NCI-H446 (cell line): ENCODE results near the gene CCDC127.

Source experiments
- DNase-seq, 2 experiments: peaks; one replicate each; lab custom pipeline; 2025; lab: John Stamatoyannopoulos, UW

Gene CCDC127

DNA sequence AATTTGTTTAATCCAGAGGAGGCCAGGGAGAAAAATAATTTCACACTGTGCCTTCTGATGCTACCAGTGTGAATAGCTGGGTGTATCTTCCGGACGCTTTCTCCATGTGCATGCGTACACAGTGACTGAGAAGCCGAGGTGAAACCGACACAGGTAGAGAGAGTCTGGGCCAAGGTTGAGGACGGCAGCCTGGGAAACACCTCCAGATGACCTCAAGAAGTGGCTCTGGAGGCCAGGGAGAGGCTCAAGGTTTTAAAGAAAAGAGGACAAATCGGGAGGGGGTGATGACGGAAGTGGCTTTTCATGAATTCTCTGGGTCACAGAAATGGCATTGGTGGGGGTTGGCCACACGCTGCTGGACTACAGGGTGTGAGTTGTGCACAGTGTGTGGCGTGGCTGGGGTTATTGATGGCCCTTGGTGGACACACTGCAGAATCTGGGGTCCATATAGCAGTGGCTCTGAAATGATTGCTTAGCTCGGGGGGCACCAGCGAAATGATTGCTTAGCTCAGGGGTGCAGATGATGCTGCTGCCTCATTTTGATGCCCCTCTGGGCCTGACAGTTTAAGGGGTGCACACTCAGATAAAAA is 60.7 kb downstream of the CCDC127 start:
- DNase-seq, result no peak

- DNase-seq, result no peak
Measured at GRCh38 chr5:156411-157072, 61.4 kb downstream of the CCDC127 start.

- DNase-seq, result no peak
Measured at GRCh38 chr5:155651-156410, 62.1 kb downstream of the CCDC127 start.

DNA sequence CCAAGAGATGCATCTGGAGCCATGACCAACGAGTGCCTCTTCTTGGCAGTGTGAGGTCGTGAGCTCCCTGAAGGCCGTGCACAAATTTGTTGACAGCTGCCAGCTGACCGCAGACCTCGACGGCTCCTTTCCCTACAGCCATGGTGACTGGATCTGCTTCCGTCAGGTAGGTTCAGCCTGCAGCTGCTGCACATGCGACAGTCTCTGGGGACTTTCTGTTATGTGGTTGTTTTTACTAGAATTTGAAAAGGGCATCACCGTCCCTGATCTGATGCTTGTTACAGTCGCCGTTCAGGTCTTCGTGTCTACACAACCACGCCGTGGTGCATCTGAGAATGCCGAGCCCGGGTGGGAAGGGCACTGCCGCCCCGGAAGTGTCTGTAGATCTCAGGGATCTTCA is 63.1 kb downstream of the CCDC127 start:
- no peak for DNase-seq

DNA sequence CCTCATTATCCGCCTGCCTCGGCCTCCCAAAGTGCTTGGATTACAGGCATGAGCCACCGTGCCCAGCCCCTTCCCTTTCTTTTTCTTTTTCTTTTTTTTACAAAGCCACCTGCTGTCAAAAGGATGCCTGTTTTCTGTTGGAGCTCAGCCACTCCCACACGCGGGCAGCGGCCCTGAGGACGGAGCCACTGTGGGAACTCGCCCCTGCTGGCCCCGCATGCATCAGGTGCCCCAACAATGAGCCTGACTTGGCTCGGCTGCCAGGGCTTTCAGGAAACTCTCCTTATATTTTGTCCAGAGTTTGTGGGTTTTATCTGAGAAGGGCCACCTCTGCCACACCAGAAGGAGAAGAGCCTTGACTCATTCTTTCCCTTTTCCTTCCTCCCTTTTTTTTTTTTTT is 63.7 kb downstream of the CCDC127 start:
- no peak for DNase-seq

DNA sequence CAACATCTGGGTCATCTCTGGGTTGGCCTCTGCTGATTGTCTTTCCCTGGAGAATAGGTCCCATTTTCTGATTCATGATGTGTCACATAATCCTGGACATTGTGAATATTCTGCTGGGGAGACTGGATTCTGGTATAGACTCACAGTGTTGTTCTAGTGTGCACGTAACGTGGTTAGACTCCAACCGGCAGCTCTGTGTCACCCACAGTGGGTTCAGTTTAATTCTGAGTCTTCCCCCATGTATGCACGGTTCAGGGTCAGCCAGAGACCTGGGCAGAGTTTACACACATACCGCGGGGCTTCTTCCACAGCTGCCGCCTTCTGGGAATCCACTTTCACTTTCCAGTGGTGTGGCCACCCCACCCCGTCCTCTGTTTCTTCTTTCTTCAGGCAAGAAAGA is 64.7 kb downstream of the CCDC127 start:
- no peak for DNase-seq

GRCh38 chr5:152077-152476 is 65.9 kb downstream of the CCDC127 start:
- DNase-seq, result no peak

DNA sequence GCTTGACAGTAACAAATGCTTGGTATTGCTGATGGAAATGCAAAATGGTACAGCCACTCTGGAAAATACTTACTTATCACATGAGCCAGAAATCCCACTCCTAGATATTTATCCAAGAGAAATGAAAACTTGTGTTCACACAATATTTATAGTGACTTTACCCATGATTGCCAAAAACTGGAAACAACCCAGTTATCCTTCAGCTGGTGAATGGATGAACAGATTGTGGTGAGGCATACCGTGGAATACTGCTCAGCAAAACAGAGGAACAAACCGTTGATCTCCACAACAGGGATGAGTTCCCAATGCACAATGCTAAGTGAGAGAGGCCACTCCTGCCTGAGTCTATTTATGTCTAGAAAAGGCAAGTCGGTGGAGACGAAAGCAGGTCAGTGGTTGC is 67.2 kb downstream of the CCDC127 start:
- peak; percentile 79 for DNase-seq

GRCh38 chr5:149745-150485 is 68.0 kb downstream of the CCDC127 start:
- DNase-seq, result peak; percentile 83 to 90

- no peak for DNase-seq
Measured at GRCh38 chr5:147751-148150, 70.2 kb downstream of the CCDC127 start.
